IMR-90 (cell line): ENCODE measurements around the gene NOA1. TPM values are rescaled to one million over a fixed set of nuclear protein-coding genes. Genes with fewer than 3 reads are reported as not detected.

Source experiments
- ATAC-seq: fragments of 200-7000 bp; cut with Tn5 transposase; 2 replicates; pipeline ENCODE4 v1.9.1; 2020; ENCODE audit warnings: low read depth, mild to moderate bottlenecking, moderate library complexity
- BruUV-seq: library from RNA; stranded (reverse); fragments of 400-500 nt; replicated peaks from 2 replicates; lab custom pipeline; 2021; lab: Mats Ljungman, UMichigan
- CTCF ChIA-PET: fragments of 300-600 bp; formaldehyde crosslinking; extraction: SDS; loops from one replicate; lab custom pipeline; 2021; ENCODE audit warnings: antibody characterized with exemption; lab: Yijun Ruan, JAX
- POLR2A ChIA-PET: fragments of 300-600 bp; sonication (Branson Sonifier 250); formaldehyde crosslinking; loops from one replicate; lab custom pipeline; 2022; ENCODE audit warnings: antibody characterized with exemption; ENCODE audit not compliant: unreplicated experiment; lab: Charles Lee
- DNase-seq: peaks from one replicate; pipeline ENCODE4 v3.0.0; 2013
- H2AFZ ChIP-seq: replicated peaks from 2 replicates; pipeline ENCODE3; 2013; ENCODE audit warnings: low read length, mild to moderate bottlenecking; ENCODE audit not compliant: poor library complexity
- H2AK5ac ChIP-seq: 2 replicates; pipeline ENCODE4 v1.6.1; 2013; ENCODE audit warnings: low read depth, low read length, inconsistent platforms
- H2AK9ac ChIP-seq: replicated peaks from 2 replicates; pipeline ENCODE3; 2013; ENCODE audit warnings: mild to moderate bottlenecking, low read depth, low read length, moderate library complexity; ENCODE audit not compliant: poor library complexity
- H2BK120ac ChIP-seq: 2 replicates; pipeline ENCODE4 v1.6.1; 2013; ENCODE audit warnings: low read depth, low read length, inconsistent platforms
- H2BK15ac ChIP-seq: 3 replicates; pipeline ENCODE4 v1.6.1; 2013; ENCODE audit warnings: low read depth, low read length, inconsistent platforms
- H2BK20ac ChIP-seq: 2 replicates; pipeline ENCODE4 v1.6.1; 2013; ENCODE audit warnings: low read depth, mild to moderate bottlenecking, inconsistent platforms, low read length, moderate library complexity
- H2BK5ac ChIP-seq: 2 replicates; pipeline ENCODE4 v1.6.1; 2013; ENCODE audit warnings: mild to moderate bottlenecking, low read depth, low read length, inconsistent platforms; ENCODE audit not compliant: poor library complexity, severe bottlenecking
- H3K14ac ChIP-seq: replicated peaks from 2 replicates; pipeline ENCODE4 v1.6.1; 2013; ENCODE audit warnings: low read depth, low read length, inconsistent platforms
- H3K18ac ChIP-seq: 2 replicates; pipeline ENCODE4 v1.6.1; 2013; ENCODE audit warnings: low read depth, low read length, control low read depth
- H3K23ac ChIP-seq: 2 replicates; pipeline ENCODE4 v1.6.1; 2013; ENCODE audit warnings: low read depth, low read length, inconsistent platforms
- H3K27ac ChIP-seq: 2 replicates; pipeline ENCODE4 v1.5.1; 2013; ENCODE audit warnings: mild to moderate bottlenecking, control low read depth, low read length; ENCODE audit not compliant: insufficient read depth
- H3K27me3 ChIP-seq: 2 replicates; pipeline ENCODE4 v1.6.1; 2013; ENCODE audit warnings: low read length; ENCODE audit not compliant: control insufficient read depth, insufficient read depth
- H3K36me3 ChIP-seq: 2 replicates; pipeline ENCODE4 v1.6.1; 2013; ENCODE audit warnings: low read length, mixed read lengths; ENCODE audit not compliant: control insufficient read depth, insufficient read depth
- H3K4ac ChIP-seq: 2 replicates; pipeline ENCODE4 v1.6.1; 2013; ENCODE audit warnings: low read depth, low read length, inconsistent platforms
- H3K4me1 ChIP-seq: 2 replicates; pipeline ENCODE4 v1.6.1; 2013; ENCODE audit warnings: low read length, mixed read lengths; ENCODE audit not compliant: control insufficient read depth, insufficient read depth
- H3K4me2 ChIP-seq: 2 replicates; pipeline ENCODE4 v1.6.1; 2013; ENCODE audit warnings: low read depth, mild to moderate bottlenecking, control low read depth, low read length, moderate library complexity
- H3K4me3 ChIP-seq: 2 replicates; pipeline ENCODE4 v1.5.1; 2013; ENCODE audit warnings: low read depth, mild to moderate bottlenecking, control low read depth, low read length, moderate library complexity; ENCODE audit not compliant: insufficient read depth
- H3K56ac ChIP-seq: 2 replicates; pipeline ENCODE4 v1.6.1; 2013; ENCODE audit warnings: low read length, inconsistent platforms; ENCODE audit not compliant: insufficient read depth; ENCODE audit errors: extremely low read depth
- H3K79me1 ChIP-seq, 2 experiments: 2 replicates each; pipeline ENCODE4 v1.6.1; 2013; ENCODE audit warnings: low read length in 2 of 2, inconsistent platforms in 1 of 2, low read depth in 1 of 2
- H3K9ac ChIP-seq: 2 replicates; pipeline ENCODE4 v1.6.1; 2013; ENCODE audit warnings: low read depth, low read length, control low read depth
- H3K9me1 ChIP-seq: 2 replicates; pipeline ENCODE4 v1.6.1; 2013; ENCODE audit warnings: low read length, inconsistent platforms; ENCODE audit not compliant: insufficient read depth
- H3K9me3 ChIP-seq: 2 replicates; pipeline ENCODE4 v1.6.1; 2013; ENCODE audit warnings: low read length; ENCODE audit not compliant: control insufficient read depth, insufficient read depth
- H4K20me1 ChIP-seq: 2 replicates; pipeline ENCODE4 v1.6.1; 2013; ENCODE audit warnings: low read length, inconsistent platforms; ENCODE audit not compliant: insufficient read depth
- H4K5ac ChIP-seq: 2 replicates; pipeline ENCODE4 v1.6.1; 2013; ENCODE audit warnings: mild to moderate bottlenecking, low read depth, low read length, control low read depth
- H4K8ac ChIP-seq, 2 experiments: 2 replicates each; pipeline ENCODE4 v1.6.1; 2013; ENCODE audit warnings: low read depth in 2 of 2, low read length in 2 of 2, control low read depth in 1 of 2, inconsistent platforms in 1 of 2
- H4K91ac ChIP-seq: 2 replicates; pipeline ENCODE4 v1.6.1; 2013; ENCODE audit warnings: low read depth, low read length, inconsistent platforms; ENCODE audit not compliant: insufficient read depth
- BHLHE40 ChIP-seq: fragments of 150-350 bp; IDR thresholded peaks from 2 replicates; pipeline ENCODE4 v1.6.1; 2016; ENCODE audit warnings: mild to moderate bottlenecking, low read depth, low read length
- CEBPB ChIP-seq: IDR thresholded peaks from 2 replicates; pipeline ENCODE4 v1.6.1; 2012; ENCODE audit warnings: low read depth, low read length, improper control_type of control experiment
- CHD1 ChIP-seq: IDR thresholded peaks from 2 replicates; pipeline ENCODE4 v1.6.1; 2012; ENCODE audit warnings: low read depth, low read length, improper control_type of control experiment
- CTCF ChIP-seq: conservative IDR thresholded peaks from 2 replicates; pipeline ENCODE4 v1.5.1; 2012; ENCODE audit warnings: mild to moderate bottlenecking, low read depth, low read length, improper control_type of control experiment
- FOS ChIP-seq: fragments of 150-350 bp; IDR thresholded peaks from 2 replicates; pipeline ENCODE4 v1.6.1; 2016; ENCODE audit warnings: low read depth, low read length
- MAFK ChIP-seq: IDR thresholded peaks from 2 replicates; pipeline ENCODE4 v1.6.1; 2012; ENCODE audit warnings: low read depth, low read length, improper control_type of control experiment
- MAZ ChIP-seq: IDR thresholded peaks from 2 replicates; pipeline ENCODE4 v1.6.1; 2012; ENCODE audit warnings: low read depth, mild to moderate bottlenecking, low read length, improper control_type of control experiment, moderate library complexity, borderline replicate concordance
- MXI1 ChIP-seq: IDR thresholded peaks from 2 replicates; pipeline ENCODE4 v1.6.1; 2012; ENCODE audit warnings: low read depth, mild to moderate bottlenecking, low read length, moderate library complexity, borderline replicate concordance
- NFE2L2 ChIP-seq: fragments of 150-350 bp; IDR thresholded peaks from 2 replicates; pipeline ENCODE4 v1.6.1; 2016; ENCODE audit warnings: low read depth, mild to moderate bottlenecking, low read length
- POLR2A ChIP-seq: IDR thresholded peaks from 2 replicates; pipeline ENCODE4 v1.6.1; 2012; ENCODE audit warnings: mild to moderate bottlenecking, low read depth, low read length
- RAD21 ChIP-seq: IDR thresholded peaks from 2 replicates; pipeline ENCODE4 v1.6.1; 2012; ENCODE audit warnings: low read length, improper control_type of control experiment
- RCOR1 ChIP-seq: IDR thresholded peaks from 2 replicates; pipeline ENCODE4 v1.6.1; 2012; ENCODE audit warnings: mild to moderate bottlenecking, low read length, improper control_type of control experiment; ENCODE audit not compliant: insufficient replicate concordance
- RFX5 ChIP-seq: IDR thresholded peaks from 2 replicates; pipeline ENCODE4 v1.8.0; 2012; ENCODE audit warnings: low read depth, mild to moderate bottlenecking, low read length, moderate library complexity
- SMC3 ChIP-seq: fragments of 150-350 bp; IDR thresholded peaks from 2 replicates; pipeline ENCODE4 v1.6.1; 2016; ENCODE audit warnings: low read depth, mild to moderate bottlenecking, antibody characterized with exemption, low read length, moderate library complexity
- WGBS, 2 experiments: methylation state at CpG; one replicate each; pipeline versions ENCODE4 v1.1.5 to v1.1.7; 2013; ENCODE audit warnings: missing lambda C conversion rate in 2 of 2; ENCODE audit not compliant: insufficient read length in 1 of 2; ENCODE audit errors: extremely low coverage in 2 of 2; 5-methylcytosine and 5-hydroxymethylcytosine counted together
- dilution Hi-C: fragments of 300-500 bp; cut with HindIII; formaldehyde crosslinking; loops from one replicate; pipeline ENCODE4 v1.14.3; 2018; ENCODE audit warnings: low sequenced_read_pairs; ENCODE audit not compliant: unreplicated experiment
- in situ Hi-C: fragments of 300-500 bp; cut with MboI; formaldehyde crosslinking; loops from 3 replicates; pipeline ENCODE4 v1.14.3; 2019; ENCODE audit warnings: low sequenced_read_pairs, inconsistent platforms, mixed read lengths
- intact Hi-C: fragments of 100-400 bp; cut with micrococcal nuclease; formaldehyde crosslinking; loops from 2 replicates; pipeline ENCODE4 v1.10.0; 2022
- polyA plus RNA-seq, 3 experiments: library from polyadenylated mRNA; depleted of rRNA; stranded (reverse); fragments of >200 nt; gene quantifications; 2 replicates each; pipeline ENCODE4 v1.2.3, GENCODE V29; 2012; ENCODE audit warnings: low replicate concordance in 1 of 3
- total RNA-seq: library from RNA; depleted of rRNA; stranded (reverse); fragments of >200 nt; gene quantifications from 2 replicates; pipeline ENCODE4 v1.2.3, GENCODE V29; 2012
- TF ChIP-seq, protein P1 (sequence below): fragments of 150-350 bp; IDR thresholded peaks from 2 replicates; pipeline ENCODE4 v1.6.1; 2016; ENCODE audit warnings: low read depth, mild to moderate bottlenecking, low read length, moderate library complexity, borderline replicate concordance
- TF ChIP-seq, protein P2 (sequence below): fragments of 150-350 bp; IDR thresholded peaks from 2 replicates; pipeline ENCODE4 v1.6.1; 2017; ENCODE audit warnings: mild to moderate bottlenecking, antibody characterized with exemption, low read length, low read depth

NOA1 gene
- total and polyA plus RNA-seq, 2 of the 4 experiments (the other 2 are of a cell fraction): 10.4 to 10.8 TPM

DNA sequence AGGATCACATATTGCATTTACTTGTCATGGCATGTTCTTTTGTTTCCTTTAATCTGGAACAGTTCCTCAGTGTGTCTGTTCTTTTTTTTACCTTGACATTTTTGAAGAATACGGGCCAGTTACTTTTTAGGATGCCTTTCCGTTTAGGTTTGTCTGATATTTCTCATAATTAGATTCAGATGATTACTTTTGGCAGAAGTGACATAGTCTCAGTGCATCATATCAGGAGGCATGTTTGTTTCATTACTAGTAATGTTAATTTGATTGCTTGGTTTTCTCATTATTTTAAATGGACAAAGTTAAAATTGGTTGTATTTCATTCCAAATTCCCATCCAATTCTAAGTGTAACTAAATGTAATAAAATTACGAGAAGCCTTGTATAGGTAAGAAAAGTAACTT is 9.5 kb upstream of the NOA1 start:
- dilution Hi-C loops: no loop called here
- H4K20me1 ChIP-seq: peaks cover 43% of the 10 kb centered on the region

More for the DNA sequence above, 9.5 kb upstream of the NOA1 start:
- no peaks in the 10 kb centered on the region for H3K9me3 ChIP-seq
- no peak overlapping the region for H3K4me3 ChIP-seq
- H2BK120ac ChIP-seq: no peak overlapping the region
- peaks cover 23 to 52% of the 10 kb centered on the region in 2 experiments for H3K79me1 ChIP-seq
- TF ChIP-seq FOS: no peak
- no peak for TF ChIP-seq BHLHE40
- TF ChIP-seq POLR2A: no peak
- no peak for TF ChIP-seq RAD21
- TF ChIP-seq RFX5: no peak
- no peak for TF ChIP-seq SMC3
- TF ChIP-seq, protein P1, sequence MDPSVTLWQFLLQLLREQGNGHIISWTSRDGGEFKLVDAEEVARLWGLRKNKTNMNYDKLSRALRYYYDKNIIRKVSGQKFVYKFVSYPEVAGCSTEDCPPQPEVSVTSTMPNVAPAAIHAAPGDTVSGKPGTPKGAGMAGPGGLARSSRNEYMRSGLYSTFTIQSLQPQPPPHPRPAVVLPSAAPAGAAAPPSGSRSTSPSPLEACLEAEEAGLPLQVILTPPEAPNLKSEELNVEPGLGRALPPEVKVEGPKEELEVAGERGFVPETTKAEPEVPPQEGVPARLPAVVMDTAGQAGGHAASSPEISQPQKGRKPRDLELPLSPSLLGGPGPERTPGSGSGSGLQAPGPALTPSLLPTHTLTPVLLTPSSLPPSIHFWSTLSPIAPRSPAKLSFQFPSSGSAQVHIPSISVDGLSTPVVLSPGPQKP: no peak
- TF ChIP-seq CTCF: no peak
- no peak for TF ChIP-seq CHD1
- no peak for TF ChIP-seq MAFK
- TF ChIP-seq, protein P2, sequence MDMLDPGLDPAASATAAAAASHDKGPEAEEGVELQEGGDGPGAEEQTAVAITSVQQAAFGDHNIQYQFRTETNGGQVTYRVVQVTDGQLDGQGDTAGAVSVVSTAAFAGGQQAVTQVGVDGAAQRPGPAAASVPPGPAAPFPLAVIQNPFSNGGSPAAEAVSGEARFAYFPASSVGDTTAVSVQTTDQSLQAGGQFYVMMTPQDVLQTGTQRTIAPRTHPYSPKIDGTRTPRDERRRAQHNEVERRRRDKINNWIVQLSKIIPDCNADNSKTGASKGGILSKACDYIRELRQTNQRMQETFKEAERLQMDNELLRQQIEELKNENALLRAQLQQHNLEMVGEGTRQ: no peak
- TF ChIP-seq MAZ: no peak
- no peak for TF ChIP-seq CEBPB
- no peak for TF ChIP-seq RCOR1
- TF ChIP-seq MXI1: no peak
- TF ChIP-seq NFE2L2: no peak
- ATAC-seq (no peak), DNase-seq (no peak)
- no peak overlapping the region for H2AK9ac ChIP-seq
- no peak overlapping the region for H4K8ac ChIP-seq
- H3K4me1 ChIP-seq: no peaks in the 10 kb centered on the region
- no peak overlapping the region for H3K56ac ChIP-seq
- no peak overlapping the region for H3K27ac ChIP-seq
- ChIA-PET CTCF (no interaction called here), POLR2A (no interaction called here)
- no peak overlapping the region for H4K5ac ChIP-seq
- no peak overlapping the region for H3K4me2 ChIP-seq
- no peak overlapping the region for H3K9ac ChIP-seq
- no peak overlapping the region for H2BK20ac ChIP-seq
- H3K27me3 ChIP-seq: no peaks in the 10 kb centered on the region
- BruUV-seq: no TSS peak
- peaks cover 7% of the 10 kb centered on the region for H3K9me1 ChIP-seq
- H3K4ac ChIP-seq: no peak overlapping the region
- no peak overlapping the region for H2BK15ac ChIP-seq
- no peak overlapping the region for H2AFZ ChIP-seq
- no peak overlapping the region for H3K23ac ChIP-seq
- no peak overlapping the region for H2AK5ac ChIP-seq
- intact Hi-C loops (no loop called here), in situ Hi-C loops (no loop called here)
- no peak overlapping the region for H3K14ac ChIP-seq
- no peak overlapping the region for H4K91ac ChIP-seq
- no peak overlapping the region for H2BK5ac ChIP-seq
- H3K18ac ChIP-seq: no peak overlapping the region
- no CpG with 5 or more reads among the region's 3 CpGs for WGBS, 2 experiments
- peaks cover 32% of the 10 kb centered on the region for H3K36me3 ChIP-seq
